Measurements from ENCODE around the gene GRIK5. TPM values are rescaled to one million over a fixed set of nuclear protein-coding genes. Genes with fewer than 3 reads are reported as not detected.

The GRIK5 gene
- total and polyA plus RNA-seq, 2 donors (not counting 3 experiments of a cell fraction or from before 2014, with no cell fraction given) = 0.80 to 2.2 TPM

DNA sequence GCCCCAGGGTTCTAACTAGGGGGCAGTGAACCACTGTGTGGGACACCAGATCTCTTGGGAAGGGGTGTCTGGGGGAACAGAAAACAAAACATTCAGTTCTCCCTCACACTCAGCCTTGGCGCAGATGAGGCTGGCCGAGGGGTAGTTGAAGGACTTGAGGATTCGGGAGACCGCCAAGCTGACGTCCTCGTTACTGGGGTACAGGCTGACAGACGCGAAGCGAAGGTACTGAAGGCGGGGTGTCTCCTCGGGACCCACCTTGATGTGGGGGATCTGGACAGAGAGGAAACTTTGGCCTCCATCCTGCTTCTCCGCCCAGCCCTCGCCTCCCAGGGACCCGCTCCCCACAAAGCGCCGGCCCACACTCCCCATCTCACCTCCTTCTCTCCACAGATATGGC is 7.6 kb downstream of the GRIK5 start:
- POLR2A ChIA-PET = no interaction called here
- dilution Hi-C loops (cut with MboI; ENCODE audit: extremely low pct_ligation_motif_present, low sequenced_read_pairs) (no loop called here), intact Hi-C loops (cut with micrococcal nuclease) (no loop called here)
- peaks cover 0 to 8% of the 10 kb centered on the region in 2 experiments for H3K27me3 ChIP-seq (ENCODE audit: control insufficient read depth in 2 of 2, insufficient read depth in 2 of 2, low read length in 2 of 2)
- H3K4me2 ChIP-seq (ENCODE audit: insufficient read depth, low read length) = no peak overlapping the region
- no peaks in the 10 kb centered on the region for H3K79me2 ChIP-seq (ENCODE audit: control insufficient read depth, insufficient read depth, low read length)
- H3K9me1 ChIP-seq (replicated peaks; ENCODE audit: control insufficient read depth, extremely low read depth, insufficient read depth, low read length) = no peaks in the 10 kb centered on the region
- H3K27ac ChIP-seq (ENCODE audit: insufficient read depth, low read depth, low read length) = no peak overlapping the region
- no peaks in the 10 kb centered on the region for H3K9me3 ChIP-seq (replicated peaks; ENCODE audit: control insufficient read depth, insufficient read depth, low read length)
- H3K36me3 ChIP-seq (ENCODE audit: control insufficient read depth in 2 of 2, extremely low read depth in 1 of 2, insufficient read depth in 2 of 2, low read length in 2 of 2) = no peaks in the 10 kb centered on the region
- FAIRE-seq (no peak), DNase-seq (ENCODE audit: low read depth, low spot score) (no peak)
- TF ChIP-seq EZH2 (IDR thresholded peaks at IDR 0.05; ENCODE audit: borderline replicate concordance, low read depth, low read length, severe bottlenecking) (no peak), GATA2 (IDR thresholded peaks at IDR 0.05; ENCODE audit: insufficient read depth, insufficient read length, low read depth, low read length) (no peak), POLR2AphosphoS5 (IDR thresholded peaks at IDR 0.05; ENCODE audit: insufficient read depth, low read depth, low read length) (no peak), JUN (IDR thresholded peaks at IDR 0.05; ENCODE audit: borderline replicate concordance, insufficient read depth, insufficient read length, low read depth) (no peak), MYC (IDR thresholded peaks at IDR 0.05; ENCODE audit: low read depth, low read length) (no peak), FOS (IDR thresholded peaks at IDR 0.05; ENCODE audit: borderline replicate concordance, insufficient read depth, low read length) (no peak), POLR2A (IDR thresholded peaks at IDR 0.05; ENCODE audit: low read depth, low read length) (no peak)
- TF ChIP-seq, protein P1, sequence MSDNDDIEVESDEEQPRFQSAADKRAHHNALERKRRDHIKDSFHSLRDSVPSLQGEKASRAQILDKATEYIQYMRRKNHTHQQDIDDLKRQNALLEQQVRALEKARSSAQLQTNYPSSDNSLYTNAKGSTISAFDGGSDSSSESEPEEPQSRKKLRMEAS (IDR thresholded peaks at IDR 0.05; ENCODE audit: insufficient read depth, insufficient read length) = no peak
- TF ChIP-seq, protein P2, sequence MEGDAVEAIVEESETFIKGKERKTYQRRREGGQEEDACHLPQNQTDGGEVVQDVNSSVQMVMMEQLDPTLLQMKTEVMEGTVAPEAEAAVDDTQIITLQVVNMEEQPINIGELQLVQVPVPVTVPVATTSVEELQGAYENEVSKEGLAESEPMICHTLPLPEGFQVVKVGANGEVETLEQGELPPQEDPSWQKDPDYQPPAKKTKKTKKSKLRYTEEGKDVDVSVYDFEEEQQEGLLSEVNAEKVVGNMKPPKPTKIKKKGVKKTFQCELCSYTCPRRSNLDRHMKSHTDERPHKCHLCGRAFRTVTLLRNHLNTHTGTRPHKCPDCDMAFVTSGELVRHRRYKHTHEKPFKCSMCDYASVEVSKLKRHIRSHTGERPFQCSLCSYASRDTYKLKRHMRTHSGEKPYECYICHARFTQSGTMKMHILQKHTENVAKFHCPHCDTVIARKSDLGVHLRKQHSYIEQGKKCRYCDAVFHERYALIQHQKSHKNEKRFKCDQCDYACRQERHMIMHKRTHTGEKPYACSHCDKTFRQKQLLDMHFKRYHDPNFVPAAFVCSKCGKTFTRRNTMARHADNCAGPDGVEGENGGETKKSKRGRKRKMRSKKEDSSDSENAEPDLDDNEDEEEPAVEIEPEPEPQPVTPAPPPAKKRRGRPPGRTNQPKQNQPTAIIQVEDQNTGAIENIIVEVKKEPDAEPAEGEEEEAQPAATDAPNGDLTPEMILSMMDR (IDR thresholded peaks at IDR 0.05; ENCODE audit: extremely low read depth in 1 of 2, insufficient read depth in 1 of 2, low read depth in 1 of 2, low read length in 2 of 2) = no peak
- BruUV-seq (replicated peaks) = no TSS peak
- H3K4me3 ChIP-seq (replicated peaks in 1 of 3; ENCODE audit: insufficient read depth in 1 of 3, low read depth in 1 of 3, low read length in 3 of 3) = no peak overlapping the region
- H2AFZ ChIP-seq (ENCODE audit: low read depth, low read length) = no peak overlapping the region
- no peaks in the 10 kb centered on the region for H3K4me1 ChIP-seq (ENCODE audit: control insufficient read depth, extremely low read depth, insufficient read depth, low read length)
- no peak overlapping the region for H3K9ac ChIP-seq (replicated peaks; ENCODE audit: extremely low read depth, insufficient read depth, low read length)
- CTCF ChIA-PET = no interaction called here
- no peaks in the 10 kb centered on the region for H4K20me1 ChIP-seq (replicated peaks; ENCODE audit: control insufficient read depth, extremely low read depth, insufficient read depth, low read length)

Data from endothelial cell of umbilical vein (primary cell).